ENCODE data around the gene ARID1B.

DNA sequence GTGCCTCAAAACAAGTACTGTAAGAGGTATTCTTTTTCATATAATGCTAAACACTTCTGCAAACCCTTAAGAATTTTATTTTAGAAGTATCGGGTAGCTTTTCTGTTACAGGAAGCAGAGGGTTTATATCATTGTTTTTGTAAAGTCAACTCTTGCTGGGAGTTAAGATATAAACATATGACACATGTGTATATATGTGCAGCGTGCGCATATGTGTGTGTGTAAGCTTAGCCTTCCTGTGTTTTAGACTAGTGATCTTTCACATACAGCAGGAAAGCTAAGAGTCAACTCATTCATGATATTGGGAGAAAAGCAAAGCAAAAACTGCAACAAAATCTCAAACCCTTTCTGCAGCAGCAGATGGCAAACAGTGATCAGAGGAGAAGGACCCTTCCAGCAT lies 102.4 kb downstream of the ARID1B start:
- TF ChIP-seq POLR2A (conservative IDR thresholded peaks at IDR 0.05) (no peak), BRCA1 (IDR thresholded peaks at IDR 0.05) (no peak), BRCA1 (CRISPR knock-in tag; IDR thresholded peaks at IDR 0.05) (no peak), TSC22D4 (tag; IDR thresholded peaks at IDR 0.05) (no peak), CBX3 (IDR thresholded peaks at IDR 0.05; ENCODE audit: borderline replicate concordance in 1 of 2, low read length in 2 of 2) (no peak), U2AF2 (optimal IDR thresholded peaks at IDR 0.05; ENCODE audit: low read depth, low read length) (no peak)
- TF ChIP-seq, protein P1, sequence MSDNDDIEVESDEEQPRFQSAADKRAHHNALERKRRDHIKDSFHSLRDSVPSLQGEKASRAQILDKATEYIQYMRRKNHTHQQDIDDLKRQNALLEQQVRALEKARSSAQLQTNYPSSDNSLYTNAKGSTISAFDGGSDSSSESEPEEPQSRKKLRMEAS (CRISPR knock-in tag; IDR thresholded peaks at IDR 0.05), result no peak
- TF ChIP-seq, protein P2, sequence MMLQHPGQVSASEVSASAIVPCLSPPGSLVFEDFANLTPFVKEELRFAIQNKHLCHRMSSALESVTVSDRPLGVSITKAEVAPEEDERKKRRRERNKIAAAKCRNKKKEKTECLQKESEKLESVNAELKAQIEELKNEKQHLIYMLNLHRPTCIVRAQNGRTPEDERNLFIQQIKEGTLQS (IDR thresholded peaks at IDR 0.05), result no peak
- TF ChIP-seq, protein P2 (CRISPR knock-in tag; conservative IDR thresholded peaks at IDR 0.05), result no peak
- TF ChIP-seq, protein P3, sequence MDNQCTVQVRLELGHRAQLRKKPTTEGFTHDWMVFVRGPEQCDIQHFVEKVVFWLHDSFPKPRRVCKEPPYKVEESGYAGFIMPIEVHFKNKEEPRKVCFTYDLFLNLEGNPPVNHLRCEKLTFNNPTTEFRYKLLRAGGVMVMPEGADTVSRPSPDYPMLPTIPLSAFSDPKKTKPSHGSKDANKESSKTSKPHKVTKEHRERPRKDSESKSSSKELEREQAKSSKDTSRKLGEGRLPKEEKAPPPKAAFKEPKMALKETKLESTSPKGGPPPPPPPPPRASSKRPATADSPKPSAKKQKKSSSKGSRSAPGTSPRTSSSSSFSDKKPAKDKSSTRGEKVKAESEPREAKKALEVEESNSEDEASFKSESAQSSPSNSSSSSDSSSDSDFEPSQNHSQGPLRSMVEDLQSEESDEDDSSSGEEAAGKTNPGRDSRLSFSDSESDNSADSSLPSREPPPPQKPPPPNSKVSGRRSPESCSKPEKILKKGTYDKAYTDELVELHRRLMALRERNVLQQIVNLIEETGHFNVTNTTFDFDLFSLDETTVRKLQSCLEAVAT (IDR thresholded peaks at IDR 0.05), result no peak
- TF ChIP-seq, protein P4, sequence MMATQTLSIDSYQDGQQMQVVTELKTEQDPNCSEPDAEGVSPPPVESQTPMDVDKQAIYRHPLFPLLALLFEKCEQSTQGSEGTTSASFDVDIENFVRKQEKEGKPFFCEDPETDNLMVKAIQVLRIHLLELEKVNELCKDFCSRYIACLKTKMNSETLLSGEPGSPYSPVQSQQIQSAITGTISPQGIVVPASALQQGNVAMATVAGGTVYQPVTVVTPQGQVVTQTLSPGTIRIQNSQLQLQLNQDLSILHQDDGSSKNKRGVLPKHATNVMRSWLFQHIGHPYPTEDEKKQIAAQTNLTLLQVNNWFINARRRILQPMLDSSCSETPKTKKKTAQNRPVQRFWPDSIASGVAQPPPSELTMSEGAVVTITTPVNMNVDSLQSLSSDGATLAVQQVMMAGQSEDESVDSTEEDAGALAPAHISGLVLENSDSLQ (IDR thresholded peaks at IDR 0.05), result no peak
